Activated CD8-positive, alpha-beta memory T cell treated with anti-CD3 and anti-CD28 coated beads, Interleukin-2, amount 50 U/mL, for 1 hour (primary cell): ENCODE results near the gene DCHS1.

Source experiments
- DNase-seq: peaks from one replicate; pipeline ENCODE4 v3.0.0-alpha.2; 2020; ENCODE audit errors: extremely low read depth

Gene DCHS1

GRCh38 chr11:6647836-6648235, 7.8 kb downstream of the DCHS1 start:
- no peak for DNase-seq

GRCh38 chr11:6646918-6647679, 8.5 kb downstream of the DCHS1 start:
- no peak for DNase-seq

- no peak for DNase-seq
Measured at GRCh38 chr11:6646576-6646917, 9.1 kb downstream of the DCHS1 start.

- DNase-seq = no peak
Measured at GRCh38 chr11:6646071-6646470, 9.5 kb downstream of the DCHS1 start.

- no peak for DNase-seq
Measured at GRCh38 chr11:6642957-6643356, 12.7 kb downstream of the DCHS1 start.

GRCh38 chr11:6640985-6641701, 14.5 kb downstream of the DCHS1 start:
- no peak for DNase-seq

- no peak for DNase-seq
Measured at GRCh38 chr11:6640036-6640984, 15.3 kb downstream of the DCHS1 start.

GRCh38 chr11:6638429-6638828, 17.2 kb downstream of the DCHS1 start:
- no peak for DNase-seq

- no peak for DNase-seq
Measured at GRCh38 chr11:6637871-6638270, 17.7 kb downstream of the DCHS1 start.

GRCh38 chr11:6636480-6636879, 19.1 kb downstream of the DCHS1 start:
- no peak for DNase-seq

- no peak for DNase-seq
Measured at GRCh38 chr11:6635082-6635932, 20.3 kb downstream of the DCHS1 start.

- no peak for DNase-seq
Measured at GRCh38 chr11:6634534-6634933, 21.1 kb downstream of the DCHS1 start.

- no peak for DNase-seq
Measured at GRCh38 chr11:6633422-6634408, 21.9 kb downstream of the DCHS1 start.

- no peak for DNase-seq
Measured at GRCh38 chr11:6632116-6633073, 23.2 kb downstream of the DCHS1 start.

- no peak for DNase-seq
Measured at GRCh38 chr11:6631361-6631890, 24.2 kb downstream of the DCHS1 start.

GRCh38 chr11:6630632-6631291, 24.8 kb downstream of the DCHS1 start:
- no peak for DNase-seq

GRCh38 chr11:6629892-6630631, 25.5 kb downstream of the DCHS1 start:
- DNase-seq = no peak

- DNase-seq = no peak
Measured at GRCh38 chr11:6629573-6629891, 26.1 kb downstream of the DCHS1 start.
